HCT116 (cell line): ENCODE data around the gene LRRC9.
"Not testable (repeated sequence)": the region's sequence is repeated elsewhere in the genome, so short reads cannot be mapped to it uniquely, and the experiment has no call there.

Experiments
- CEBPB ChIP-seq: IDR thresholded peaks from 2 replicates; pipeline ENCODE4 v1.6.1; 2012; ENCODE audit warnings: low read depth
- POLR2A ChIP-seq: IDR thresholded peaks from 2 replicates; pipeline ENCODE4 v1.7.0; 2011; ENCODE audit warnings: borderline replicate concordance; ENCODE audit not compliant: insufficient read depth, insufficient read length; ENCODE audit errors: extremely low read depth

- TF ChIP-seq CEBPB, POLR2A: not testable (repeated sequence)
Measured at GRCh38 chr14:60099855-60100254, 179.9 kb downstream of the LRRC9 start.
